Body of pancreas (tissue), 4 donors: ENCODE results near the gene GALM. TPM values are rescaled to one million over a fixed set of nuclear protein-coding genes. Genes with fewer than 3 reads are reported as not detected.

Experiments
- ATAC-seq: fragments of 150-250 bp; one replicate; pipeline ENCODE4 v1.9.1; 2016
- DNase-seq, 4 donors: peaks; one replicate each; pipeline ENCODE4 v3.0.0-alpha.2; 2019
- H3K27ac ChIP-seq, 4 donors: fragments of 200-600 bp; sonication (generic); 1 replicate in 3 of 4; 2 replicates in 1 of 4; pipeline versions ENCODE4 v1.5.1 to v1.6.1; 2016 to 2019; ENCODE audit warnings: mild to moderate bottlenecking in 1 of 4, mixed read lengths in 1 of 4, moderate library complexity in 1 of 4
- H3K27me3 ChIP-seq, 2 donors: fragments of 200-600 bp; sonication (generic); one replicate each; pipeline ENCODE4 v1.6.0; 2016; ENCODE audit warnings: mild to moderate bottlenecking in 1 of 2
- H3K36me3 ChIP-seq, 2 donors: fragments of 200-600 bp; sonication (generic); replicated peaks in 1 of 2; 2 replicates each; pipeline ENCODE4 v1.5.1; 2016; ENCODE audit warnings: low read depth in 2 of 2; ENCODE audit not compliant: insufficient read depth in 1 of 2
- H3K4me1 ChIP-seq: fragments of 200-600 bp; sonication (generic); one replicate; pipeline ENCODE4 v1.6.0; 2016
- H3K4me3 ChIP-seq, 2 donors: fragments of 200-600 bp; sonication (generic); 1 replicate in 1 of 2; 2 replicates in 1 of 2; pipeline ENCODE4 v1.5.1; 2016 to 2019
- H3K9me3 ChIP-seq, 3 donors: fragments of 200-600 bp; sonication (generic); 1 replicate in 2 of 3; 2 replicates in 1 of 3; pipeline ENCODE4 v1.5.1; 2016
- POLR2A ChIP-seq, 3 donors: fragments of 450-650 bp; IDR thresholded peaks; one replicate each; pipeline ENCODE4 v1.6.1; 2016; ENCODE audit warnings: antibody characterized with exemption in 3 of 3, mild to moderate bottlenecking in 2 of 3
- WGBS, 2 donors: methylation state at CpG; one replicate each; pipeline ENCODE4 v1.1.5; 2017; 5-methylcytosine and 5-hydroxymethylcytosine counted together
- intact Hi-C: fragments of 100-400 bp; cut with DNase I; formaldehyde crosslinking; loops from one replicate; pipeline ENCODE4 v1.15.1; 2023
- total RNA-seq, 2 donors: library from RNA; depleted of rRNA; stranded (reverse); fragments of >200 nt; gene quantifications; one replicate each; pipeline ENCODE4 v1.1.0, GENCODE V29; 2016
- TF ChIP-seq, protein P1 (sequence below), 7 experiments: fragments of 450-650 bp in 4 of 7; fragments of 200-600 bp in 3 of 7; sonication (generic) in 3 of 7; IDR thresholded peaks; one replicate each; pipeline ENCODE4 v1.5.1; 2016 to 2019; ENCODE audit warnings: antibody characterized with exemption in 7 of 7

GALM gene
- total RNA-seq, 2 donors from 2014 or later, result 7.5 to 20.4 TPM

DNA sequence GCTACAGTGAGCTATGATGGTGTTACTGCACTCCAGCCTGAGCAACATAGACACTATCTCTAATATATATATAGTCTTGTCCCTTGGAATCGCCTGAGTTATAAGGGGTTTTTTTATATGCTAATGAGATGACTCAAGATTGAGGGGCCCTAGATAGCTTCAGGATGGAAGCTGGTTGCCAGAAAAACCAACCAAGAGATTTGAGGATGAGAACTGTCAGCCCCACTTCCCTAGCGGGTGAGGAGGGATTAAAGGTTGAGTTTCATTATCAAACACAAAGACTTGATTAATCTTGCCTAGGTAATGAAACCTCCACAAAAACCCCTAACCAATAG is 12.6 kb upstream of the GALM start:
- Histone ChIP-seq H3K36me3 (no peaks in the 10 kb centered on the region), H3K27ac (no peak overlapping the region), H3K4me1 (peaks cover 10% of the 10 kb centered on the region), H3K27me3 (no peaks in the 10 kb centered on the region), H3K4me3 (no peak overlapping the region), H3K9me3 (no peaks in the 10 kb centered on the region)
- TF ChIP-seq POLR2A (IDR thresholded peaks at IDR 0.05), result no peak
- TF ChIP-seq, protein P1, sequence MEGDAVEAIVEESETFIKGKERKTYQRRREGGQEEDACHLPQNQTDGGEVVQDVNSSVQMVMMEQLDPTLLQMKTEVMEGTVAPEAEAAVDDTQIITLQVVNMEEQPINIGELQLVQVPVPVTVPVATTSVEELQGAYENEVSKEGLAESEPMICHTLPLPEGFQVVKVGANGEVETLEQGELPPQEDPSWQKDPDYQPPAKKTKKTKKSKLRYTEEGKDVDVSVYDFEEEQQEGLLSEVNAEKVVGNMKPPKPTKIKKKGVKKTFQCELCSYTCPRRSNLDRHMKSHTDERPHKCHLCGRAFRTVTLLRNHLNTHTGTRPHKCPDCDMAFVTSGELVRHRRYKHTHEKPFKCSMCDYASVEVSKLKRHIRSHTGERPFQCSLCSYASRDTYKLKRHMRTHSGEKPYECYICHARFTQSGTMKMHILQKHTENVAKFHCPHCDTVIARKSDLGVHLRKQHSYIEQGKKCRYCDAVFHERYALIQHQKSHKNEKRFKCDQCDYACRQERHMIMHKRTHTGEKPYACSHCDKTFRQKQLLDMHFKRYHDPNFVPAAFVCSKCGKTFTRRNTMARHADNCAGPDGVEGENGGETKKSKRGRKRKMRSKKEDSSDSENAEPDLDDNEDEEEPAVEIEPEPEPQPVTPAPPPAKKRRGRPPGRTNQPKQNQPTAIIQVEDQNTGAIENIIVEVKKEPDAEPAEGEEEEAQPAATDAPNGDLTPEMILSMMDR (IDR thresholded peaks at IDR 0.05), result no peak
- 84 to 88% methylated on average over 2 of the region's 2 CpGs for WGBS, 2 donors
- ATAC-seq (no peak), DNase-seq (no peak)
- intact Hi-C loops, result loop anchor here (10.0 kb wide), 1 partner anchor 49 kb away; the partner anchor contains the start of gene HNRNPLL

DNA sequence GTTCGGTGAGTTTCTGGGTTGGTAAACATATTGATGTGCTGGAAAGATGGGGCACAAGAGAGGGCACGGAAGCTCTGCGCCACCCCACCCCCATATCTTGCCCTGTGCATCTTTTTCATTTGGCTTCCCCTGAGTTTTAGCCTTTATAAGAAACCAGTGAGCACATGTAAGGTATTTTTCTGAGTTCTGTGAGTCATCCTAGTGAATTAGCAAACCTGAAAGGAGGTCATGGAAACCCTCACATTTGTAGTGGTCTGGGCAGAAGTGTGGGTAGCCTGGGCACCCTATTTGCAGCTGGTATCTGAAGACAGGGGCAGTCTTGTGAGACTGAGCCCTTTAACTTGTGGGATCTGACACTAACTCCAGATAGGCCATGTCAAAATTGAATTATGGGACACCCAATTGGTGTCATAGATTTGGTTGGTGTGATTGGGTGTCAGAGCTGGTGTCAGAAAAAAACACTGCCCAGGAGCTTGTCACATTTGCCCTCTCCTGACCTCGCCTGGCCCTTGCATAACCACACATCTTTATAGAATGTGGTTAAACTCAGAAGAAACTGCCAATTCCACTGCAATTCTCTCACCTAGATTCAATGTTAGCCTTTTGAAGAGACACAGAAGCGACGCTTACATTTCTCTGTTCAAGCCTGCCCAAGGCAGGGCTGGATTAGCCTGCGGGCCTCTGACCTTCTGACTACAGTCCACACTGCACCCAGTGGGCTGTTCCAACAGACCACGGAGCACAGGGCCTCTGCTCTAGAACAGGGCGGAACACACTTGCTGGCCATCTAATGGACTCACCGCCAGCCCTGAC is 12.0 kb upstream of the GALM start:
- 83 to 84% methylated on average over 10 of the region's 10 CpGs for WGBS, 2 donors
- no peak for TF ChIP-seq POLR2A (IDR thresholded peaks at IDR 0.05)
- TF ChIP-seq, protein P1 (IDR thresholded peaks at IDR 0.05), result no peak
- peaks cover 10% of the 10 kb centered on the region for H3K4me1 ChIP-seq
- H3K27me3 ChIP-seq, result no peaks in the 10 kb centered on the region
- H3K9me3 ChIP-seq, result no peaks in the 10 kb centered on the region
- H3K27ac ChIP-seq, result no peak overlapping the region
- ATAC-seq (no peak), DNase-seq (no peak)
- intact Hi-C loops, result loop anchor here (10.0 kb wide), 1 partner anchor 49 kb away; the partner anchor contains the start of gene HNRNPLL
- no peak overlapping the region for H3K4me3 ChIP-seq
- H3K36me3 ChIP-seq, result no peaks in the 10 kb centered on the region

DNA sequence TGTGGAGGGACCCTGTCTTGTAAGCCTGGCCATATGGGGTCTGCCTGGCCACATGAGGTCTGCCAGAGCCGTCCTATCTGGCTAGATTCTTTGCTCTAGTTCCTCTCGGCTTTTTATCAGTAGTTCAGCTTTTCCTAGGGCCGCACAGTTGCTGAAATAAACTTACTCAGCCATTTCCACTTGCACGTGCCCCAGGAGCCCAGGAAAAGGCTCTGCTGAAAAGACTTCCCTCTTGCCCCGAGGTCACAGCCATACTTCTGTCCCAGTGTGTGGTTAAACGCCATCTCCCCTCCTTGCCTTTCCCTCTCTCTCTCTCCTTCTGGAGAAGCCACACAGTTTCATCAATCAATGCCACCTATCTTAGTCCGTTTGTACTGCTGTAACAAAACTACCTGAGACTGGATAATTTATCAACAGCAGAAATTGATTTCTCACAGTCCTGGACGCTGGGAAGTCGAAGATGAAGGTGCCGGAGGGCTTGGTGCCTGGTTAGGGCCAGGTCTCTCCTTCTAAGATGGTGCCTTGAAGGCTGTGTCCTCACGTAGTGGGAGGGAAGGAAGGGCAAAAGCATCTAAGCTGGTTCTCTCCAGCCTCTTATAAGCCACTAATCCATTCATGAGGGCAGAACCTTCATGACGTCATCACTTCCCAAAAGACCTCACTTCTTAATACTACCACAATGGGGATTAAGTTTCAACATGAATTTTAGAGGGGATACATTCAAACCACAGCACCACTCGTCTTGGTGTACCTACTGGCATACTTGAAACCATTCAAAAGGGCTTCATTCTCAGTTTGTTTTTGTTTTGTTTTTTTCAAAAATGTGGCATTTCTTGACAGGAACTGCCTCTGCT is 11.2 kb upstream of the GALM start:
- Histone ChIP-seq H3K27me3 (no peaks in the 10 kb centered on the region), H3K9me3 (no peaks in the 10 kb centered on the region), H3K27ac (no peak overlapping the region), H3K36me3 (no peaks in the 10 kb centered on the region), H3K4me3 (no peak overlapping the region), H3K4me1 (peaks cover 10% of the 10 kb centered on the region)
- no peak for TF ChIP-seq POLR2A (IDR thresholded peaks at IDR 0.05)
- TF ChIP-seq, protein P1 (IDR thresholded peaks at IDR 0.05), result no peak
- DNase-seq (peak in 1 of 4 donors; percentile 40), ATAC-seq (no peak)
- intact Hi-C loops, result loop anchor here (10.0 kb wide), 1 partner anchor 50 kb away; the partner anchor contains the start of gene HNRNPLL
- WGBS, 2 donors, result 52 to 65% methylated on average over 13 of the region's 13 CpGs

DNA sequence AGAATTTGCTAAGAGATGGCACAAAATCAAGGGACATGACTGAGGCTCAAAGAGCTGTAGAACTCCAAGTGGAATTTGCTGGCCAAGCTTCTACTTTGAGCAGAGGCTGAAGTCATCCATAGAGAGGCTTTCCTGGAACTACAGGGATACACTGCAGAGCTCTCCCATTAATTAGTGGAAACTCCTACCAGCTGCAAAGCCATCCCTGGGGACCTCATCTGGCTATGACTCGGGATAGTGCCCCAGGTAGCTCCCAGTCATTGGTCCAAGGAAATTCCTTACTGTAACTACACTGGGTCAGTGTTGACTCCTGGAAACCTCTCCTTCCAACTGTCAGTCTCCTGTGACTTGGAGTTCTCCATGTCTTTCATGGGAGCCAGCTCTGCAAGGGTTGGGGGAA is 10.5 kb upstream of the GALM start:
- no peaks in the 10 kb centered on the region for H3K9me3 ChIP-seq
- no peak overlapping the region for H3K4me3 ChIP-seq
- H3K4me1 ChIP-seq, result peaks cover 10% of the 10 kb centered on the region
- intact Hi-C loops, result loop anchor here (10.0 kb wide), 1 partner anchor 51 kb away; the partner anchor contains the start of gene HNRNPLL
- H3K27ac ChIP-seq, result no peak overlapping the region
- no peaks in the 10 kb centered on the region for H3K27me3 ChIP-seq
- ATAC-seq, result no peak
- 94 to 100% methylated on average over 1 of the region's 1 CpG for WGBS, 2 donors
- no peak for DNase-seq
- no peaks in the 10 kb centered on the region for H3K36me3 ChIP-seq
- no peak for TF ChIP-seq POLR2A (IDR thresholded peaks at IDR 0.05)
- TF ChIP-seq, protein P1 (IDR thresholded peaks at IDR 0.05), result no peak
